NCI-H2171 (cell line): ENCODE measurements around the gene BBIP1.
A peak's percentile ranks its signal among the peaks of the same experiment; 100 is the strongest.

Source experiments
- DNase-seq: peaks from one replicate; lab custom pipeline; 2025; lab: John Stamatoyannopoulos, UW

The BBIP1 gene

GRCh38 chr10:110861930-110862649, 56.9 kb downstream of the BBIP1 start:
- no peak for DNase-seq

GRCh38 chr10:110861476-110861875, 57.5 kb downstream of the BBIP1 start:
- DNase-seq, result no peak

- DNase-seq, result peak; percentile 67
These were observed 58.3 kb downstream of the BBIP1 start for GRCh38 chr10:110860576-110861241.

- DNase-seq, result no peak
These were observed 59.0 kb downstream of the BBIP1 start for GRCh38 chr10:110859973-110860376.

- no peak for DNase-seq
These were observed 59.6 kb downstream of the BBIP1 start for GRCh38 chr10:110859206-110859972.

GRCh38 chr10:110858297-110858934, 60.6 kb downstream of the BBIP1 start:
- no peak for DNase-seq

GRCh38 chr10:110857265-110858171, 61.5 kb downstream of the BBIP1 start:
- peak; percentile 87 for DNase-seq

- no peak for DNase-seq
These were observed 64.9 kb downstream of the BBIP1 start for GRCh38 chr10:110853921-110854605.

- no peak for DNase-seq
These were observed 66.0 kb downstream of the BBIP1 start for GRCh38 chr10:110852947-110853346.

GRCh38 chr10:110852255-110852896, 66.6 kb downstream of the BBIP1 start:
- no peak for DNase-seq

GRCh38 chr10:110851020-110851612, 67.9 kb downstream of the BBIP1 start:
- no peak for DNase-seq

- no peak for DNase-seq
These were observed 68.9 kb downstream of the BBIP1 start for GRCh38 chr10:110850099-110850498.
